GM12892 (cell line): ENCODE data around the gene ST6GAL1.
"Not testable (repeated sequence)": the region's sequence is repeated elsewhere in the genome, so short reads cannot be mapped to it uniquely, and the experiment has no call there.

Experiments used
- DNase-seq: peaks from one replicate; pipeline ENCODE4 v3.0.0; 2011; ENCODE audit not compliant: insufficient read length
- FAIRE-seq: peaks from 2 replicates; lab custom pipeline; 2011; peaks lifted over from hg19 to GRCh38; lab: Jason Lieb, UNC
- POLR2A ChIP-seq: IDR thresholded peaks from 2 replicates; pipeline ENCODE4 v1.6.1; 2011; ENCODE audit warnings: low read depth, low read length, control low read depth
- POLR2AphosphoS5 ChIP-seq: IDR thresholded peaks from 2 replicates; pipeline ENCODE4 v1.6.1; 2011; ENCODE audit warnings: low read depth, low read length, control low read depth
- TAF1 ChIP-seq: IDR thresholded peaks from 2 replicates; pipeline ENCODE4 v1.6.1; 2011; ENCODE audit warnings: low read depth, mild to moderate bottlenecking, control low read depth, low read length, borderline replicate concordance

Gene ST6GAL1

DNA sequence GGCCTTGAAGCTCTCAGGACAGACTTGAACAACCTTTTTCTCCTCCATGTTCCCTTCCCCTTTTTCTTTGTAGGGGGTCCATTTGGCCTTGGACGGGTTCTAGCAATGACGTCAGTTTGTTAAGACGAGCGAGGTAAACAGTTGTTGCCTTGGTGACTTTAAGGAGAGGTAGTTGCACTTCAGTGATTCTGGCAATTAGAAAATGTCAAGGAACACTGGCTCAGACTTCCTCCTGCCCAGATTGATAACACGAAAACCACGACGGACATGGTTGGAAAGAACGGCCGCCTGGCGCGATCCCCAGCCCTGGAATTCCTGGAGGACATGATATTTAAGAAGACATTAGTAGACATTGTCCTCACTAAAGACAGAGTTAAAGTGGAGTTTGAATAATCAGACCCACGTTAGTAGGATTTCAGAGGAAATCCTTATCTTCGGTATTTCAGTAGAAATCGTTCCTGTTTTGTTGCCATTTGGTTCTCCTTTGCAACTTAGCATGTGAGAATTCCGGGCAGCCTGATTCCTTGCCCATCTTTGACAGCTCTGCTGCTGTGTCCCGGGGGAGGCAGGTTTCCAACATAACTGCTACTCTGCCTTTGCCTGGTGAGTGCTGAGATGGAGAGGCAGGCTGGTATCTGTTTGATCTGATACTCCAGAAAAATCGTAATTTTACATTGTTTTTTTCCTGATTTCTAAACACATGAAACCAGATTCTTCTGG lies 87.3 kb downstream of the ST6GAL1 start:
- no peak for DNase-seq
- no peak for TF ChIP-seq TAF1
- no peak for TF ChIP-seq POLR2AphosphoS5
- TF ChIP-seq POLR2A, result no peak

DNA sequence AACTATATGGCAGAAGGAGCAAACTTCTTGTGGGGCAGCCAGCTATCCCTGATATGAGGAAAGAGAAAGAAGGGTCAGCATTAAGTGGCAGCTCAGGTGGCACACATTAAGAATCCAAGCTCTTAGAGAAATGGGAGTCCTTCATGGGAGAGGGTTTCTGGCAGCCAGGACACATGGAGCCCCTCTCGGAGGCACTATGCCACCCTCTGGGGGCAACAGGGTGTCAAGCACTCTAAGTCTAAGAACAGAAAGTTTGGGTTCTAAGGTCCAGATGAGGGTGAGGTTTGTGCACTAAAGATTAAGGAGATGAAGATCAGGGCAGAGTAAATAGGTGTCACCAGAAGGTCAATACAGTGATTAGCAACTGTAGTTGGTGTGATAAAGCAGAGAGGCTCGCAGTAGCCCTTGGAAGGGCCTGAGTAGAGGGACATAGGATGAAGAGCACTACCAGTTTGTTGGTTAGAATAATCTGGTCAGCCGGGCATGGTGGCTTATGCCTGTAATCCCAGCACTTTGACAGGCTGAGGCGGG lies 89.3 kb downstream of the ST6GAL1 start:
- TF ChIP-seq TAF1 (no peak), POLR2A (no peak), POLR2AphosphoS5 (no peak)
- DNase-seq, result no peak
- FAIRE-seq, result no peak

More for the DNA sequence above, 87.3 kb downstream of the ST6GAL1 start:
- no peak for FAIRE-seq

DNA sequence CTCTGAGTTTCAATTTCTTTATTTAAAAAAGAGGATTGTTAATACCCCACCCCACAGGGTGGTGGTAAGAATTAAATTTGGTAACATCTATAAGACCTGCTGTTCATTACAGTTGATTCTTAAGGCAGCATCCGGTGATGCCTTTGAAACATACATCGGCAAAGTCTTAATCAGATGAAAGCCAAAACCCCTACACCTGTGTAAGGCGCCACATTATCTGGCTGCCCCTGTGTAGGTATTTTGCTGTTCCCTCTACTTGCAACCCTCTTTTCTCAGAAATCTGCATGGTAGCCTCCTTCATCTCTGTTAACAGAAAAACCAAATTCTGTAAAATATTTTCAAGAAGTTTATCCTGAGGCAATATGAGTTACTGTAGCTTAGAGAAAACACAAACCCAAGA lies 90.0 kb downstream of the ST6GAL1 start:
- DNase-seq (no peak), FAIRE-seq (no peak)
- TF ChIP-seq POLR2AphosphoS5, result no peak

GRCh38 chr3:187021748-187022402 lies 91.5 kb downstream of the ST6GAL1 start:
- DNase-seq (no peak), FAIRE-seq (peak; percentile 71)
- peak; percentile 87 for TF ChIP-seq POLR2A
- TF ChIP-seq POLR2AphosphoS5, result peak; percentile 86
- TF ChIP-seq TAF1, result no peak

DNA sequence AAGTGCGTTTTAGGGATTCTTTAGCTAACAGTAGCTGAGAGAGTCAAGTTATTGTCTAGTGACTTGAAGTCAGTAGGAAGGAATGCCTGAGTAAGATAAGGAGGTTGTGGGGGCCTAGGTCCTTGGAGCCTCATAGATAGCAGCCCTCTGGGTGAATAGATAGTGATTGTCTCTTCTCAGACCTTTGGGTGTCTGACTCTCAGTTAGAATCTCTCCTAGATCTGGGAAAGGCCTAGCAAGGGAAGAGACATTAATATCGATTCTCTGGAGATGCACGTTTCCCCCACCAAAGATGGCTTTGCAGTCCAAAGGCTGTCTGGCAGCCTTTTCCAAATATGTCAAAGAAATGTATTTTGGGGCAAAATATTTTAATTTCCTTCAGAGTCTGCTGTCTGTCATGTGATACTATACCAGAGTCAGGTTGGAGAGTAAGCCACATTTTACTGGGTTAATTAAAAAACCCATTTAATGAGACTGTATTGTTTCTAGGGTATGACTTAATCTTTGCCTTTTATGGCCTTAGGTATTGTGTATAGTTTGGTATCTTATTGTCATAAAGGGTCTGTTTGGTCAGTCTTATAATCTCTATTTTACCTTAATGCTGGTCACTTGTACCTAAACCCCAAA lies 92.2 kb downstream of the ST6GAL1 start:
- TF ChIP-seq POLR2A (no peak), TAF1 (no peak), POLR2AphosphoS5 (no peak)
- DNase-seq (no peak), FAIRE-seq (no peak)

- not testable (repeated sequence) for FAIRE-seq, DNase-seq
Measured at GRCh38 chr3:187023340-187023739, 93.0 kb downstream of the ST6GAL1 start.

DNA sequence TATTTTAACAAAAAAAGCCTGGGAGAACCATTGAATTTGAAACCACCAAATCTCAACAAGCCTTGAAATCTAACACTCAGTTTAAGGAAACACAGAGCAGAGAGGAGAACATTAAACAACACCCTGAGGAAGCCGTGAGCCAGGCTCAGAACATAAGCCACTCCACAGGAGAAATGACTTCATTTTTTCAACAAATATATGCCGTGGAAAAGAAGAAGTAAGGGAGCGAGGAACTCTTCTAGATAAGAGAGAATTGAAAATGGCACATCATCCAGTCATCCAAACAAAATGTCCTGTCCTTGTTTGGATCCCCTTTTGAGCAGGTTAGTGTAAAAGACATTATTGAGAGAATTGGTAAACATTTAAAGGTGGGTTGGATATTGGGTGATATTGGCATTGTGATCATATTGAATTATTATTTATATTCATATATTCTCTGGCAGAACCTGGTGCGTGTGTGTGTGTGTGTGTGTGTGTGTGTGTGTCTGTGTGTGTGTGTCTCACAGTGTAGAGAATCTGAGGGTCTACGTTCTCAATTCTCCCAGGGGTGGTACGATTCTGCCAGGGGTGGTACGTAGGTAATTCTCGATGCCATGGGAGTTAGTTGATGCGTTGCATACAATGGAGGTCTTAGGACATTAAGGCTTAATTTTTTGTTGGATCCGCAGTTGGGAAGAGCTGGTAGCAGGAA lies 94.4 kb downstream of the ST6GAL1 start:
- DNase-seq (no peak), FAIRE-seq (no peak)
- TF ChIP-seq POLR2A (no peak), POLR2AphosphoS5 (no peak), TAF1 (no peak)

DNA sequence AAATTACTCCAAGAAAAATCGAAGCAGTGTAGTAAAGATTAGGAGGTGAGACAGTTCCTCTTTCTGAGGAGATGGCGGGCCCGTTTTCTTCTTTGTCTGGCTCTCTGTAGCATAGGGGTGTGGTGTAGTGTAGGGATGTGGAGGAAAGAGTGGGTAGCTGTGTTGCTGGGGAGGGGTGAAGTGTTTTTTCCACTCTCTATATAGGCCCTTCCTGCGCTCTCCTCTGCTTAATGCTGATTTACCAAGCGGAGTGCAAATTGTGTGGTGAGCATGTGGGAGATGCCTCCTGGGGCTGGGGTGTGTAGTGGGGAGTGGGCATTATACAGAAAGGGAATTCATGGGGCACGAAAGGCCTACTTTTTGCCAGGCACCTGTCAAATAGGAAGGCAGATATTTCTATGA lies 94.9 kb downstream of the ST6GAL1 start:
- no peak for DNase-seq
- FAIRE-seq, result no peak
- TF ChIP-seq POLR2AphosphoS5 (peak; percentile 65), POLR2A (peak; percentile 54), TAF1 (no peak)

GRCh38 chr3:187025656-187026316 lies 95.5 kb downstream of the ST6GAL1 start:
- FAIRE-seq (peak; percentile 88), DNase-seq (no peak)
- TF ChIP-seq TAF1, result 0 out of 2 replicates have a peak, but pooled peaks have one; percentile 22
- TF ChIP-seq POLR2A, result no peak; the same call in 1 of the 2 replicates

DNA sequence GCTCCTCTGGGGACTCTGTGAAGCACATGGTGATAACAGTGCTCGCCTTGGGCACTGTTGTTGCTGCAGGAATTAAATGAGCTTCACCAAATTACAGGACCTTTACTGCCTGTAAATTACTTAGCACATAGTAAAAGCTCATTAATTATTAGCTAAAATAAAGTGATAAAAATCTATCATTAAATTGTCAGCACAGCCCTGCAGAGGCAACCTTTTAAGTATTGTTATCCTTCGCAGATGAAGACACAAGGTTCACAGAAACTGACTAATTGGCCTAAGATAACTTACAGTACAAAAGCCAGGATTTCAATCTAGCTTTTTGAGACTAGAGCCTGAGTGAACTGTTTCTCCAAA lies 96.0 kb downstream of the ST6GAL1 start:
- no peak for DNase-seq
- TF ChIP-seq TAF1 (no peak), POLR2AphosphoS5 (no peak)
- FAIRE-seq, result no peak

GRCh38 chr3:187027531-187028278 lies 97.4 kb downstream of the ST6GAL1 start:
- FAIRE-seq (peak; percentile 83), DNase-seq (no peak)
- TF ChIP-seq POLR2AphosphoS5 (no peak; the same call in 1 of the 2 replicates), TAF1 (no peak), POLR2A (peak; percentile 59)
